Esophagus squamous epithelium (tissue), 4 donors: Measurements from ENCODE around the gene MCRIP1.

Experiments used
- POLR2A ChIP-seq, 4 donors: fragments of 450-650 bp; IDR thresholded peaks; one replicate each; pipeline ENCODE4 v1.6.1; 2017; ENCODE audit warnings: antibody characterized with exemption in 4 of 4, mild to moderate bottlenecking in 4 of 4, moderate library complexity in 3 of 4
- TF ChIP-seq, protein P1 (sequence below), 6 experiments: fragments of 450-650 bp in 4 of 6; fragments of 200-600 bp in 2 of 6; sonication (generic) in 2 of 6; IDR thresholded peaks; one replicate each; pipeline ENCODE4 v1.5.1; 2016 to 2019; ENCODE audit warnings: antibody characterized with exemption in 6 of 6, mild to moderate bottlenecking in 4 of 6, moderate library complexity in 4 of 6

DNA sequence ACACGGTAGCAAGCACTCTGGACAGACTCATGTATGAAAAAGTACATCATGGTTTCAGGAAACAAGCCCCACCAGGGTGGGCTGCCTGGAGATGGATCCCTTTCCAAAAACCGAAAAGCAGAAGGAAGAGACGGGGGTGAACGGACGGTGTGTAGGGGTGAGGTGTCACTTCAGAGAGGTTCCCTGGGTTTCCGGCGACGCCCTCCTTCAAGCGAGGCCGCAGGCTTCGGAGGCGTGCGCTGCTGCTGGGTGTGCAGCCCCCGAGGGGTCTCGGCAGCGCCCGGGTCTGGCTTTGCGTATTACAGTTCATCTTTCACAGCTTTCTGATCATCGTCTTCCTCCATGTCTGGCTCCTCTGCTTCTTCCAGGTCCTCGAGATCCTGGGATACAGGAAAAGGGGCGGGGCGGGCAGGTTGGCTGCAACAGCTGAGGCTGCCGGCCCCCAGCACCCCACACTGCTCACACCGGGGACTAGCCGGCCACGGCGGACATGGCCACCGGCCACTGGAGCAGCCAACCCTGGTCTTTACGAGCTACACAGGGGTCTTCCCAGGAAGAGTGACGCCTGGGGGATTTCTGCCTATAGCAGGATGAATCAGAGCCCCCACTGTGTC lies 10.7 kb upstream of the MCRIP1 start:
- TF ChIP-seq, protein P1, sequence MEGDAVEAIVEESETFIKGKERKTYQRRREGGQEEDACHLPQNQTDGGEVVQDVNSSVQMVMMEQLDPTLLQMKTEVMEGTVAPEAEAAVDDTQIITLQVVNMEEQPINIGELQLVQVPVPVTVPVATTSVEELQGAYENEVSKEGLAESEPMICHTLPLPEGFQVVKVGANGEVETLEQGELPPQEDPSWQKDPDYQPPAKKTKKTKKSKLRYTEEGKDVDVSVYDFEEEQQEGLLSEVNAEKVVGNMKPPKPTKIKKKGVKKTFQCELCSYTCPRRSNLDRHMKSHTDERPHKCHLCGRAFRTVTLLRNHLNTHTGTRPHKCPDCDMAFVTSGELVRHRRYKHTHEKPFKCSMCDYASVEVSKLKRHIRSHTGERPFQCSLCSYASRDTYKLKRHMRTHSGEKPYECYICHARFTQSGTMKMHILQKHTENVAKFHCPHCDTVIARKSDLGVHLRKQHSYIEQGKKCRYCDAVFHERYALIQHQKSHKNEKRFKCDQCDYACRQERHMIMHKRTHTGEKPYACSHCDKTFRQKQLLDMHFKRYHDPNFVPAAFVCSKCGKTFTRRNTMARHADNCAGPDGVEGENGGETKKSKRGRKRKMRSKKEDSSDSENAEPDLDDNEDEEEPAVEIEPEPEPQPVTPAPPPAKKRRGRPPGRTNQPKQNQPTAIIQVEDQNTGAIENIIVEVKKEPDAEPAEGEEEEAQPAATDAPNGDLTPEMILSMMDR (IDR thresholded peaks at IDR 0.05): no peak
- TF ChIP-seq POLR2A (IDR thresholded peaks at IDR 0.05): no peak
